H1 (cell line): ENCODE results near the gene PRDX5. TPM values are rescaled to one million over a fixed set of nuclear protein-coding genes. Genes with fewer than 3 reads are reported as not detected.

Experiments used
- CTCF ChIA-PET: fragments of 300-600 bp; sonication (Branson Sonifier 250); formaldehyde crosslinking; loops from one replicate; lab custom pipeline; 2021; ENCODE audit not compliant: partially characterized antibody; lab: Charles Lee
- POLR2A ChIA-PET: fragments of 300-600 bp; sonication (Branson Sonifier 250); formaldehyde crosslinking; loops from one replicate; lab custom pipeline; 2021; ENCODE audit warnings: inconsistent platforms; ENCODE audit not compliant: partially characterized antibody; lab: Charles Lee
- DNase-seq, 2 experiments: peaks; one replicate each; pipeline versions ENCODE4 v3.0.0 to v3.0.0-alpha.2; 2010 to 2022; ENCODE audit warnings: low spot score in 2 of 2, low read depth in 1 of 2, mixed read lengths in 1 of 2
- FAIRE-seq: peaks from 2 replicates; lab custom pipeline; 2011; peaks lifted over from hg19 to GRCh38; lab: Jason Lieb, UNC
- H2AFZ ChIP-seq: 2 replicates; pipeline ENCODE4 v1.8.1; 2012; ENCODE audit warnings: low read length, inconsistent platforms
- H2AK5ac ChIP-seq: 2 replicates; pipeline ENCODE4 v1.6.1; 2013; ENCODE audit warnings: low read depth, low read length
- H2BK120ac ChIP-seq: replicated peaks from 2 replicates; pipeline ENCODE3; 2013; ENCODE audit warnings: low read depth, low read length, inconsistent platforms
- H2BK12ac ChIP-seq: 2 replicates; pipeline ENCODE4 v1.6.1; 2013; ENCODE audit warnings: low read depth, low read length
- H2BK15ac ChIP-seq: 2 replicates; pipeline ENCODE4 v1.6.1; 2013; ENCODE audit warnings: low read length
- H2BK20ac ChIP-seq: 2 replicates; pipeline ENCODE4 v1.6.1; 2013; ENCODE audit warnings: low read length
- H2BK5ac ChIP-seq: 2 replicates; pipeline ENCODE4 v1.6.1; 2013; ENCODE audit warnings: low read depth, low read length
- H3K14ac ChIP-seq: 2 replicates; pipeline ENCODE4 v1.6.1; 2013; ENCODE audit warnings: inconsistent platforms; ENCODE audit not compliant: insufficient read length
- H3K18ac ChIP-seq: 2 replicates; pipeline ENCODE4 v1.6.1; 2013; ENCODE audit warnings: low read length; ENCODE audit errors: extremely low read depth
- H3K23ac ChIP-seq: 2 replicates; pipeline ENCODE4 v1.6.1; 2013; ENCODE audit warnings: inconsistent platforms; ENCODE audit not compliant: insufficient read length
- H3K23me2 ChIP-seq: 2 replicates; pipeline ENCODE4 v1.6.1; 2013; ENCODE audit warnings: low read depth, low read length
- H3K27ac ChIP-seq: 2 replicates; pipeline ENCODE4 v1.6.1; 2011; ENCODE audit warnings: low read depth, low read length, inconsistent platforms
- H3K27me3 ChIP-seq, 4 experiments: replicated peaks in 1 of 4; 1 replicate in 1 of 4; 2 replicates in 3 of 4; pipeline versions ENCODE4 v1.6.1 to v1.8.1; 2011 to 2013; ENCODE audit warnings: low read length in 3 of 4, mild to moderate bottlenecking in 3 of 4, inconsistent platforms in 2 of 4, mixed read lengths in 2 of 4, moderate library complexity in 1 of 4; ENCODE audit not compliant: control insufficient read depth in 3 of 4, insufficient read depth in 3 of 4; ENCODE audit errors: extremely low read depth in 1 of 4
- H3K36me3 ChIP-seq, 4 experiments: 2 replicates each; pipeline versions ENCODE4 v1.6.1 to v1.8.1; 2011 to 2013; ENCODE audit warnings: mild to moderate bottlenecking in 4 of 4, low read length in 3 of 4, moderate library complexity in 2 of 4, control low read depth in 1 of 4, inconsistent platforms in 1 of 4; ENCODE audit not compliant: insufficient read depth in 4 of 4, control insufficient read depth in 2 of 4
- H3K4ac ChIP-seq: replicated peaks from 2 replicates; pipeline ENCODE3; 2013; ENCODE audit warnings: low read length, low read depth, mixed read lengths, inconsistent platforms; ENCODE audit not compliant: insufficient read length
- H3K4me1 ChIP-seq, 4 experiments: replicated peaks in 1 of 4; 1 replicate in 1 of 4; 2 replicates in 3 of 4; pipeline versions ENCODE4 v1.6.1 to v1.8.1; 2011 to 2013; ENCODE audit warnings: low read length in 3 of 4, inconsistent platforms in 2 of 4, mixed read lengths in 1 of 4; ENCODE audit not compliant: insufficient read depth in 4 of 4, control insufficient read depth in 3 of 4
- H3K4me2 ChIP-seq, 2 experiments: 2 replicates each; pipeline versions ENCODE4 v1.6.1 to v1.8.1; 2011 to 2013; ENCODE audit warnings: low read depth in 2 of 2, low read length in 2 of 2, control low read depth in 1 of 2, inconsistent platforms in 1 of 2, mild to moderate bottlenecking in 1 of 2; ENCODE audit not compliant: insufficient read depth in 1 of 2
- H3K4me3 ChIP-seq, 4 experiments: fragments of 200-600, 300-600 bp in 1 of 4; sonication (generic), shearing (Covaris generic), sonication (Bioruptor Twin) in 1 of 4; 2 replicates each; pipeline versions ENCODE4 v1.5.1 to v1.8.1; 2011 to 2016; ENCODE audit warnings: low read length in 4 of 4, low read depth in 3 of 4, control low read depth in 2 of 4, inconsistent platforms in 2 of 4, mild to moderate bottlenecking in 2 of 4, mixed read lengths in 1 of 4, moderate library complexity in 1 of 4; ENCODE audit not compliant: insufficient read depth in 2 of 4; ENCODE audit errors: extremely low read depth in 1 of 4
- H3K56ac ChIP-seq: replicated peaks from 2 replicates; pipeline ENCODE3; 2013; ENCODE audit warnings: low read depth, mild to moderate bottlenecking, mixed read lengths, low read length, inconsistent platforms; ENCODE audit not compliant: insufficient read length
- H3K79me1 ChIP-seq: 2 replicates; pipeline ENCODE4 v1.6.1; 2013; ENCODE audit warnings: low read depth, low read length, control low read depth
- H3K79me2 ChIP-seq, 2 experiments: 2 replicates each; pipeline versions ENCODE4 v1.6.1 to v1.8.1; 2012 to 2013; ENCODE audit warnings: low read length in 2 of 2, mild to moderate bottlenecking in 2 of 2, inconsistent platforms in 1 of 2; ENCODE audit not compliant: insufficient read depth in 2 of 2, control insufficient read depth in 1 of 2
- H3K9ac ChIP-seq, 4 experiments: replicated peaks in 1 of 4; 1 replicate in 1 of 4; 2 replicates in 3 of 4; pipeline versions ENCODE4 v1.6.1 to v1.8.1; 2011 to 2013; ENCODE audit warnings: low read depth in 3 of 4, low read length in 3 of 4, control low read depth in 2 of 4, mild to moderate bottlenecking in 2 of 4, moderate library complexity in 2 of 4, inconsistent platforms in 1 of 4; ENCODE audit errors: extremely low read depth in 1 of 4
- H3K9me3 ChIP-seq, 2 experiments: 2 replicates each; pipeline versions ENCODE4 v1.6.1 to v1.8.1; 2012 to 2013; ENCODE audit warnings: mild to moderate bottlenecking in 2 of 2, moderate library complexity in 2 of 2, control low read depth in 1 of 2, inconsistent platforms in 1 of 2, low read depth in 1 of 2, low read length in 1 of 2, mixed read lengths in 1 of 2; ENCODE audit not compliant: insufficient read depth in 2 of 2
- H4K20me1 ChIP-seq, 2 experiments: replicated peaks in 1 of 2; 2 replicates each; pipeline versions ENCODE3 to v1.8.1; 2011 to 2013; ENCODE audit warnings: inconsistent platforms in 2 of 2, low read length in 2 of 2, mild to moderate bottlenecking in 1 of 2; ENCODE audit not compliant: insufficient read depth in 2 of 2, control insufficient read depth in 1 of 2
- H4K5ac ChIP-seq: 2 replicates; pipeline ENCODE4 v1.6.1; 2013; ENCODE audit warnings: low read length, low read depth, mixed read lengths, inconsistent platforms; ENCODE audit not compliant: insufficient read length
- H4K8ac ChIP-seq: 2 replicates; pipeline ENCODE4 v1.8.0; 2013; ENCODE audit warnings: mild to moderate bottlenecking, moderate library complexity, low read length, inconsistent platforms; ENCODE audit not compliant: insufficient read depth; ENCODE audit errors: extremely low read depth
- H4K91ac ChIP-seq: replicated peaks from 2 replicates; pipeline ENCODE3; 2013; ENCODE audit warnings: low read length, mixed read lengths, inconsistent platforms; ENCODE audit not compliant: insufficient read length
- EP300 ChIP-seq, 2 experiments: IDR thresholded peaks; 1 replicate in 1 of 2; 2 replicates in 1 of 2; pipeline ENCODE4 v1.6.1; 2011 to 2012; ENCODE audit warnings: low read depth in 2 of 2, low read length in 2 of 2, mild to moderate bottlenecking in 2 of 2, borderline replicate concordance in 1 of 2, inconsistent platforms in 1 of 2, moderate library complexity in 1 of 2
- KDM1A ChIP-seq: fragments of 200-600, 300-600 bp; sonication (generic); IDR thresholded peaks from 2 replicates; pipeline ENCODE4 v1.7.1; 2016; ENCODE audit warnings: mild to moderate bottlenecking, low read length, borderline replicate concordance
- POLR2AphosphoS5 ChIP-seq: IDR thresholded peaks from 2 replicates; pipeline ENCODE4 v1.6.1; 2011; ENCODE audit warnings: low read depth, low read length
- RAD21 ChIP-seq, 2 experiments: IDR thresholded peaks in 1 of 2; conservative IDR thresholded peaks in 1 of 2; 2 replicates each; pipeline ENCODE4 v1.6.1; 2011; ENCODE audit warnings: low read depth in 2 of 2, low read length in 2 of 2, improper control_type of control experiment in 1 of 2, inconsistent platforms in 1 of 2, mild to moderate bottlenecking in 1 of 2, moderate library complexity in 1 of 2
- TCF12 ChIP-seq: IDR thresholded peaks from 2 replicates; pipeline ENCODE4 v1.6.1; 2011; ENCODE audit warnings: low read depth, mild to moderate bottlenecking, low read length
- WGBS, 2 experiments: shearing (Covaris generic) in 1 of 2; methylation state at CpG; one replicate each; pipeline versions ENCODE4 v1.1.6 to v1.1.7; 2013 to 2015; ENCODE audit warnings: low lambda C conversion rate in 2 of 2, mixed read lengths in 2 of 2, inconsistent platforms in 1 of 2, low coverage in 1 of 2, missing lambda C conversion rate in 1 of 2; ENCODE audit not compliant: insufficient replicate concordance in 2 of 2, insufficient coverage in 1 of 2, insufficient read length in 1 of 2; ENCODE audit errors: extremely low coverage in 1 of 2, missing lambda C conversion rate in 1 of 2; 5-methylcytosine and 5-hydroxymethylcytosine counted together
- polyA plus RNA-seq, 7 experiments: library from polyadenylated mRNA; depleted of rRNA in 3 of 7; stranded (reverse) in 5 of 7; unstranded in 2 of 7; fragments of >200 nt in 5 of 7; fragments of 200-250 nt in 2 of 7; gene quantifications; 1 replicate in 5 of 7; 2 replicates in 1 of 7; 4 replicates in 1 of 7; pipeline versions ENCODE4 v1.2.1 to v1.2.3, GENCODE V29; 2011 to 2013; ENCODE audit warnings: missing spikeins in 2 of 7, mixed read lengths in 2 of 7
- total RNA-seq: library from RNA; stranded (reverse); fragmentation: NEBNext Ultra II Directional; extraction: Animal tissue kit (Norgen Biotek cat#: 25700); gene quantifications from 2 replicates; pipeline ENCODE4 v1.2.1, GENCODE V29; 2021
- TF ChIP-seq, protein P1 (sequence below), 3 experiments: IDR thresholded peaks; 1 replicate in 2 of 3; 2 replicates in 1 of 3; pipeline versions ENCODE4 v1.5.1 to v1.6.1; 2011; ENCODE audit warnings: low read length in 3 of 3, mild to moderate bottlenecking in 3 of 3, inconsistent platforms in 2 of 3, low read depth in 1 of 3, moderate library complexity in 1 of 3; ENCODE audit not compliant: insufficient read depth in 1 of 3; ENCODE audit errors: control extremely low read depth in 1 of 3
- TF ChIP-seq, protein P2 (sequence below): IDR thresholded peaks from 2 replicates; pipeline ENCODE4 v1.6.1; 2012; ENCODE audit warnings: inconsistent platforms

Gene PRDX5
- total and polyA plus RNA-seq, 2 of the 8 experiments (the other 6 are each of a cell fraction or from before 2014, with no cell fraction given): 201 to 582 TPM

DNA sequence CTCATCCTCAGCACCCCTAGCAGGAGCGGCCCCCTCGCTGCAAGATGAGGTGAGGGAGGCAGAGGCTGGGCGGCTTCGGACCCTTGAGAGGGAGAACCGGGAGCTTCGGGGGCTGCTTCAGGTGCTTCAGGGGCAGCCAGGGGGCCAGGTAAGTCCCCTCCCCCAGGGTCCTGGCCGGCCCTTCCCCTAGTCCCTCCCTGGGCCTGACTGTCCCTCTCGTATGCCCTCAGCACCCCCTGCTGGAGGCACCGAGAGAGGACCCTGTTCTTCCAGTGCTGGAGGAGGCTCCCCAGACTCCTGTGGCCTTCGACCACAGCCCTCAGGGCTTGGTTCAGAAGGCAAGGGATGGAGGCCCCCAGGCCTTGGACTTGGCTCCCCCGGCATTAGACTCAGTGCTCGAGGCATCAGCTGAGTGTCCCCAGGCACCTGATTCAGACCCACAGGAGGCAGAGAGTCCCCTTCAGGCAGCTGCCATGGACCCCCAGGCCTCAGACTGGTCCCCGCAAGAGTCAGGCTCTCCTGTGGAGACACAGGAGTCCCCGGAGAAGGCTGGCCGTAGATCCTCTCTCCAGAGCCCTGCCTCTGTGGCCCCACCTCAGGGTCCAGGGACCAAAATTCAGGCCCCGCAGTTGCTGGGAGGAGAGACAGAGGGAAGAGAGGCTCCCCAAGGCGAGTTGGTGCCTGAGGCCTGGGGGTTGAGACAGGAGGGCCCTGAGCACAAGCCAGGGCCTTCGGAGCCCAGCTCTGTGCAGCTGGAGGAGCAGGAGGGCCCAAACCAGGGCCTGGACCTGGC lies 26.0 kb downstream of the PRDX5 start:
- no peak for FAIRE-seq
- peaks cover 0 to 2% of the 10 kb centered on the region in 2 experiments for H4K20me1 ChIP-seq
- POLR2A ChIA-PET: interaction anchor here (0.9 to 6.1 kb wide), 4 partner anchors 9 to 27 kb away, joined by 3 to 38 read pairs (median 8); partner anchors contain the start of genes PRDX5 and TRMT112

More for the DNA sequence above, 26.0 kb downstream of the PRDX5 start:
- no peak overlapping the region for H4K5ac ChIP-seq
- no peak overlapping the region for H4K91ac ChIP-seq
- no peaks in the 10 kb centered on the region for H3K36me3 ChIP-seq
- no peak for DNase-seq
- H3K56ac ChIP-seq: no peak overlapping the region
- H3K79me1 ChIP-seq: no peaks in the 10 kb centered on the region
- no peak overlapping the region for H2AFZ ChIP-seq
- H2BK15ac ChIP-seq: no peak overlapping the region
- no peak overlapping the region for H3K23ac ChIP-seq
- no peaks in the 10 kb centered on the region for H3K79me2 ChIP-seq
- H3K27ac ChIP-seq: no peak overlapping the region
- no peak overlapping the region for H2AK5ac ChIP-seq
- no peak overlapping the region for H4K8ac ChIP-seq
- H3K4ac ChIP-seq: no peak overlapping the region
- H3K4me2 ChIP-seq: no peak overlapping the region
- H3K9me3 ChIP-seq: no peaks in the 10 kb centered on the region
- no peak overlapping the region for H2BK12ac ChIP-seq
- no peak overlapping the region for H3K14ac ChIP-seq
- CTCF ChIA-PET: interaction anchor here (0.6 to 37.6 kb wide), 17 partner anchors 7 to 361 kb away, joined by 3 to 614 read pairs (median 4); partner anchors contain the start of genes CATSPERZ, CCDC88B, ESRRA and PRDX5
- no peak for TF ChIP-seq KDM1A
- no peak for TF ChIP-seq POLR2AphosphoS5
- TF ChIP-seq, protein P1, sequence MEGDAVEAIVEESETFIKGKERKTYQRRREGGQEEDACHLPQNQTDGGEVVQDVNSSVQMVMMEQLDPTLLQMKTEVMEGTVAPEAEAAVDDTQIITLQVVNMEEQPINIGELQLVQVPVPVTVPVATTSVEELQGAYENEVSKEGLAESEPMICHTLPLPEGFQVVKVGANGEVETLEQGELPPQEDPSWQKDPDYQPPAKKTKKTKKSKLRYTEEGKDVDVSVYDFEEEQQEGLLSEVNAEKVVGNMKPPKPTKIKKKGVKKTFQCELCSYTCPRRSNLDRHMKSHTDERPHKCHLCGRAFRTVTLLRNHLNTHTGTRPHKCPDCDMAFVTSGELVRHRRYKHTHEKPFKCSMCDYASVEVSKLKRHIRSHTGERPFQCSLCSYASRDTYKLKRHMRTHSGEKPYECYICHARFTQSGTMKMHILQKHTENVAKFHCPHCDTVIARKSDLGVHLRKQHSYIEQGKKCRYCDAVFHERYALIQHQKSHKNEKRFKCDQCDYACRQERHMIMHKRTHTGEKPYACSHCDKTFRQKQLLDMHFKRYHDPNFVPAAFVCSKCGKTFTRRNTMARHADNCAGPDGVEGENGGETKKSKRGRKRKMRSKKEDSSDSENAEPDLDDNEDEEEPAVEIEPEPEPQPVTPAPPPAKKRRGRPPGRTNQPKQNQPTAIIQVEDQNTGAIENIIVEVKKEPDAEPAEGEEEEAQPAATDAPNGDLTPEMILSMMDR (IDR thresholded peaks at IDR 0.05; ENCODE audit: control extremely low read depth in 1 of 3, insufficient read depth in 1 of 3, low read depth in 1 of 3, low read length in 3 of 3): peak in 2 of 3 experiments; percentile 64 to 68; a peak in 3 of 4 replicates
- TF ChIP-seq, protein P2, sequence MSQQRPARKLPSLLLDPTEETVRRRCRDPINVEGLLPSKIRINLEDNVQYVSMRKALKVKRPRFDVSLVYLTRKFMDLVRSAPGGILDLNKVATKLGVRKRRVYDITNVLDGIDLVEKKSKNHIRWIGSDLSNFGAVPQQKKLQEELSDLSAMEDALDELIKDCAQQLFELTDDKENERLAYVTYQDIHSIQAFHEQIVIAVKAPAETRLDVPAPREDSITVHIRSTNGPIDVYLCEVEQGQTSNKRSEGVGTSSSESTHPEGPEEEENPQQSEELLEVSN: no peak
- TF ChIP-seq RAD21 (IDR thresholded peaks at IDR 0.05 in 1 of 2, conservative IDR thresholded peaks at IDR 0.05 in 1 of 2; ENCODE audit: low read depth in 2 of 2, low read length in 2 of 2): peak; percentile 69 to 83
- no peak for TF ChIP-seq TCF12
- no peak for TF ChIP-seq EP300 (IDR thresholded peaks at IDR 0.05; ENCODE audit: borderline replicate concordance in 1 of 2, low read depth in 2 of 2, low read length in 2 of 2)
- TF ChIP-seq, all 59 proteins: peak for 2
- H3K9ac ChIP-seq: no peak overlapping the region
- H3K4me1 ChIP-seq: peaks cover 0 to 29% (median 19%) of the 10 kb centered on the region in 4 experiments; a peak in 6 of 7 replicates
- no peak overlapping the region for H2BK20ac ChIP-seq
- peaks cover 11% of the 10 kb centered on the region; the same call in 1 of the 2 replicates for H3K23me2 ChIP-seq
- H3K4me3 ChIP-seq: no peak overlapping the region
- no peak overlapping the region for H2BK5ac ChIP-seq
- 82% methylated on average over 15 of the region's 18 CpGs; no CpG with 5 or more reads in 1 of the 2 experiments for WGBS, 2 experiments
- peaks cover 0 to 2% (median 0%) of the 10 kb centered on the region in 4 experiments; a peak in 1 of 7 replicates for H3K27me3 ChIP-seq
- no peak overlapping the region for H2BK120ac ChIP-seq
- no peak overlapping the region for H3K18ac ChIP-seq
